K562 (cell line): ENCODE results near the gene ZNF488. TPM values are rescaled to one million over a fixed set of nuclear protein-coding genes. Genes with fewer than 3 reads are reported as not detected.

Experiments
- CBX3 ChIP-seq, 2 experiments: IDR thresholded peaks; 1 replicate in 1 of 2; 2 replicates in 1 of 2; pipeline ENCODE4 v1.6.1; 2012; ENCODE audit warnings: inconsistent platforms in 2 of 2, low read length in 2 of 2, borderline replicate concordance in 1 of 2, control low read depth in 1 of 2
- FOXJ3 ChIP-seq: sonication (generic); formaldehyde crosslinking; IDR thresholded peaks from 2 replicates; pipeline ENCODE4 v1.4.0; 2020; ENCODE audit warnings: mild to moderate bottlenecking, missing genetic modification reagents
- KLF16 ChIP-seq: IDR thresholded peaks from 2 replicates; pipeline ENCODE4 v1.6.1; 2016; ENCODE audit warnings: antibody characterized with exemption
- RHOXF2B ChIP-seq: fragments of 250-450 bp; sonication (Bioruptor Pico); conservative IDR thresholded peaks from 2 replicates; pipeline ENCODE4 v1.5.1; 2021
- SMAD1 ChIP-seq: fragments of 150-350 bp; IDR thresholded peaks from 2 replicates; pipeline ENCODE4 v1.6.1; 2014; ENCODE audit warnings: low read length, low read depth; ENCODE audit not compliant: partially characterized antibody
- STAT6 ChIP-seq: sonication (generic); formaldehyde crosslinking; IDR thresholded peaks from 2 replicates; pipeline ENCODE4 v1.8.1; 2023; ENCODE audit warnings: mild to moderate bottlenecking, missing genetic modification reagents
- TCFL5 ChIP-seq: fragments of 250-450 bp; sonication (Bioruptor Pico); conservative IDR thresholded peaks from 2 replicates; pipeline ENCODE4 v1.6.1; 2021; ENCODE audit warnings: mild to moderate bottlenecking, moderate library complexity, matching md5 sums
- THAP7 ChIP-seq: fragments of 250-450 bp; sonication (Bioruptor Pico); IDR thresholded peaks from 2 replicates; pipeline ENCODE4 v1.5.0; 2021
- XRCC5 ChIP-seq: fragments of 200-400 bp; formaldehyde crosslinking; IDR thresholded peaks from 2 replicates; pipeline ENCODE4 v1.6.1; 2017; ENCODE audit warnings: low read depth, mild to moderate bottlenecking, low read length
- YY1 ChIP-seq, 3 experiments: IDR thresholded peaks; 2 replicates each; pipeline ENCODE4 v1.6.1; 2011; ENCODE audit warnings: low read length in 2 of 3, mild to moderate bottlenecking in 2 of 3, moderate library complexity in 2 of 3, borderline replicate concordance in 1 of 3, control low read depth in 1 of 3, low read depth in 1 of 3; ENCODE audit not compliant: insufficient read depth in 3 of 3, insufficient replicate concordance in 2 of 3, control insufficient read depth in 1 of 3, insufficient read length in 1 of 3; ENCODE audit errors: extremely low read depth in 1 of 3
- ZBTB2 ChIP-seq: fragments of 450-650 bp; IDR thresholded peaks from 2 replicates; pipeline ENCODE4 v1.6.1; 2016; ENCODE audit warnings: antibody characterized with exemption
- ZNF263 ChIP-seq: sonication (generic); formaldehyde crosslinking; IDR thresholded peaks from 2 replicates; pipeline ENCODE4 v1.8.0; 2022; ENCODE audit warnings: mild to moderate bottlenecking, missing genetic modification reagents, borderline replicate concordance
- ZNF696 ChIP-seq: fragments of 250-450 bp; sonication (Bioruptor Pico); conservative IDR thresholded peaks from 2 replicates; pipeline ENCODE4 v1.4.0; 2020; ENCODE audit warnings: mild to moderate bottlenecking, moderate library complexity
- ZNF717 ChIP-seq: fragments of 250-450 bp; sonication (Bioruptor Pico); IDR thresholded peaks from 2 replicates; pipeline ENCODE4 v1.5.0; 2021
- polyA plus RNA-seq, 8 experiments: library from polyadenylated mRNA; depleted of rRNA in 4 of 8; stranded (reverse) in 5 of 8; unstranded in 3 of 8; fragments of >200 nt; fragmentation: Nextera tagmentation in 2 of 8; fragmentation: Illumina TruSeq in 1 of 8; extraction: Ambion mirVana in 2 of 8; extraction: Trizol in 1 of 8; gene quantifications; 2 replicates each; pipeline versions ENCODE4 v1.2.1 to v1.2.3, GENCODE V29; 2011 to 2014; ENCODE audit warnings: inconsistent platforms in 1 of 8, missing spikeins in 1 of 8
- total RNA-seq, 7 experiments: library from RNA; depleted of rRNA in 6 of 7; stranded (reverse); fragments of >200 nt in 6 of 7; fragmentation: Illumina TruSeq in 2 of 7; extraction: Trizol in 2 of 7; gene quantifications; 2 replicates each; pipeline versions ENCODE4 v1.2.1 to v1.2.3, GENCODE V29; 2011 to 2021; ENCODE audit warnings: low replicate concordance in 1 of 7
- TF ChIP-seq, protein P1 (sequence below): sonication (generic); formaldehyde crosslinking; IDR thresholded peaks from 2 replicates; pipeline ENCODE4 v1.8.1; 2023; ENCODE audit warnings: missing genetic modification reagents, mild to moderate bottlenecking, borderline replicate concordance
- TF ChIP-seq, protein P2 (sequence below), 2 experiments: fragments of 450-650 bp in 1 of 2; sonication (generic) in 1 of 2; formaldehyde crosslinking; conservative IDR thresholded peaks; 2 replicates each; pipeline versions ENCODE4 v1.4.0 to v1.8.1; 2020 to 2022; ENCODE audit warnings: mild to moderate bottlenecking in 1 of 2, missing genetic modification reagents in 1 of 2

The ZNF488 gene
- total and polyA plus RNA-seq, 9 of the 15 experiments (the other 6 are each of a cell fraction or from before 2014, with no cell fraction given) = 0.03 to 0.09 (median 0.05) TPM; not detected in 3

DNA sequence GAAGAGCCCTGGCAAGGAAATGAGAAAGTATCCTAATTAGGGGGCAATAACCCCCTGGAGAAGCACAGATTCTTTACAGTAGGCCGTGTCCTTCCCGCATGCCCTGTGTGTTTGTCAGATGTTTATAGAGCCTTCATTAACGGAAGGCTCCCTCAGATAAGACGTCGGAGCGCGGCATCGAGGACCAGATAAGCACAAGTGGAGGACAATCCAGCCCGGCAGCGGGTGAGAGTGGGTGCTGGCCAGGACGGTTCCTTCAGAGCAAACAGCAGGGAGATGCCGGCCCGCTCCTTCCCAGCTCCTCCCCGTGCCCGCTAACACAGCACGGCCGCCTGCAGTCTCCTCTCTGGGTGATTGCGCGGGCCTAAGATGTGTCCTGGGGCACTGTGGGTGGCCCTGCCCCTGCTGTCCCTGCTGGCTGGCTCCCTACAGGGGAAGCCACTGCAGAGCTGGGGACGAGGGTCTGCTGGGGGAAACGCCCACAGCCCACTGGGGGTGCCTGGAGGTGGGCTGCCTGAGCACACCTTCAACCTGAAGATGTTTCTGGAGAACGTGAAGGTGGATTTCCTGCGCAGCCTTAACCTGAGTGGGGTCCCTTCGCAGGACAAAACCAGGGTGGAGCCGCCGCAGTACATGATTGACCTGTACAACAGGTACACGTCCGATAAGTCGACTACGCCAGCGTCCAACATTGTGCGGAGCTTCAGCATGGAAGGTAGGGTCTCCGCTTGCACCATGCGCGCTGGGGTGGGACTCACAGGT, 61.6 kb downstream of the ZNF488 start, which contains the start of gene GDF2 (continued):
- TF ChIP-seq CBX3 (IDR thresholded peaks at IDR 0.05; ENCODE audit: borderline replicate concordance in 1 of 2, low read length in 2 of 2) = no peak
- no peak for TF ChIP-seq THAP7 (CRISPR knock-in tag)
- TF ChIP-seq FOXJ3 (CRISPR knock-in tag) = no peak
- TF ChIP-seq RHOXF2B (CRISPR knock-in tag) = no peak
- no peak for TF ChIP-seq KLF16
- TF ChIP-seq ZNF696 (CRISPR knock-in tag) = no peak
- TF ChIP-seq, protein P1, sequence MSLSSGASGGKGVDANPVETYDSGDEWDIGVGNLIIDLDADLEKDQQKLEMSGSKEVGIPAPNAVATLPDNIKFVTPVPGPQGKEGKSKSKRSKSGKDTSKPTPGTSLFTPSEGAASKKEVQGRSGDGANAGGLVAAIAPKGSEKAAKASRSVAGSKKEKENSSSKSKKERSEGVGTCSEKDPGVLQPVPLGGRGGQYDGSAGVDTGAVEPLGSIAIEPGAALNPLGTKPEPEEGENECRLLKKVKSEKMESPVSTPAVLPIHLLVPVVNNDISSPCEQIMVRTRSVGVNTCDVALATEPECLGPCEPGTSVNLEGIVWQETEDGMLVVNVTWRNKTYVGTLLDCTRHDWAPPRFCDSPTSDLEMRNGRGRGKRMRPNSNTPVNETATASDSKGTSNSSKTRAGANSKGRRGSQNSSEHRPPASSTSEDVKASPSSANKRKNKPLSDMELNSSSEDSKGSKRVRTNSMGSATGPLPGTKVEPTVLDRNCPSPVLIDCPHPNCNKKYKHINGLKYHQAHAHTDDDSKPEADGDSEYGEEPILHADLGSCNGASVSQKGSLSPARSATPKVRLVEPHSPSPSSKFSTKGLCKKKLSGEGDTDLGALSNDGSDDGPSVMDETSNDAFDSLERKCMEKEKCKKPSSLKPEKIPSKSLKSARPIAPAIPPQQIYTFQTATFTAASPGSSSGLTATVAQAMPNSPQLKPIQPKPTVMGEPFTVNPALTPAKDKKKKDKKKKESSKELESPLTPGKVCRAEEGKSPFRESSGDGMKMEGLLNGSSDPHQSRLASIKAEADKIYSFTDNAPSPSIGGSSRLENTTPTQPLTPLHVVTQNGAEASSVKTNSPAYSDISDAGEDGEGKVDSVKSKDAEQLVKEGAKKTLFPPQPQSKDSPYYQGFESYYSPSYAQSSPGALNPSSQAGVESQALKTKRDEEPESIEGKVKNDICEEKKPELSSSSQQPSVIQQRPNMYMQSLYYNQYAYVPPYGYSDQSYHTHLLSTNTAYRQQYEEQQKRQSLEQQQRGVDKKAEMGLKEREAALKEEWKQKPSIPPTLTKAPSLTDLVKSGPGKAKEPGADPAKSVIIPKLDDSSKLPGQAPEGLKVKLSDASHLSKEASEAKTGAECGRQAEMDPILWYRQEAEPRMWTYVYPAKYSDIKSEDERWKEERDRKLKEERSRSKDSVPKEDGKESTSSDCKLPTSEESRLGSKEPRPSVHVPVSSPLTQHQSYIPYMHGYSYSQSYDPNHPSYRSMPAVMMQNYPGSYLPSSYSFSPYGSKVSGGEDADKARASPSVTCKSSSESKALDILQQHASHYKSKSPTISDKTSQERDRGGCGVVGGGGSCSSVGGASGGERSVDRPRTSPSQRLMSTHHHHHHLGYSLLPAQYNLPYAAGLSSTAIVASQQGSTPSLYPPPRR (CRISPR knock-in tag) = no peak
- no peak for TF ChIP-seq ZBTB2
- TF ChIP-seq YY1 (IDR thresholded peaks at IDR 0.05; ENCODE audit: borderline replicate concordance in 1 of 3, control insufficient read depth in 1 of 3, extremely low read depth in 1 of 3, insufficient read depth in 3 of 3, insufficient read length in 1 of 3, insufficient replicate concordance in 2 of 3, low read depth in 1 of 3, low read length in 2 of 3) = no peak
- TF ChIP-seq ZNF717 (CRISPR knock-in tag) = no peak
- no peak for TF ChIP-seq STAT6 (CRISPR knock-in tag)
- no peak; the same call in 1 of the 2 replicates for TF ChIP-seq ZNF263 (CRISPR knock-in tag)
- TF ChIP-seq SMAD1 = no peak
- TF ChIP-seq TCFL5 (CRISPR knock-in tag) = no peak
- TF ChIP-seq, protein P2, sequence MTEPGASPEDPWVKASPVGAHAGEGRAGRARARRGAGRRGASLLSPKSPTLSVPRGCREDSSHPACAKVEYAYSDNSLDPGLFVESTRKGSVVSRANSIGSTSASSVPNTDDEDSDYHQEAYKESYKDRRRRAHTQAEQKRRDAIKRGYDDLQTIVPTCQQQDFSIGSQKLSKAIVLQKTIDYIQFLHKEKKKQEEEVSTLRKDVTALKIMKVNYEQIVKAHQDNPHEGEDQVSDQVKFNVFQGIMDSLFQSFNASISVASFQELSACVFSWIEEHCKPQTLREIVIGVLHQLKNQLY (CRISPR knock-in tag; conservative IDR thresholded peaks at IDR 0.05) = no peak
- no peak for TF ChIP-seq XRCC5
